Neural cell (in vitro differentiated cells): ENCODE measurements around the gene KRT33A. TPM values are rescaled to one million over a fixed set of nuclear protein-coding genes. Genes with fewer than 3 reads are reported as not detected.

Experiments used
- H2AFZ ChIP-seq: fragments of 200-600, 300-800 bp; sonication (generic), shearing (Covaris generic); 2 replicates; pipeline ENCODE4 v1.6.0; 2014; ENCODE audit warnings: low read depth, mild to moderate bottlenecking, antibody characterized with exemption, low read length, moderate library complexity
- H3F3A ChIP-seq: fragments of 200-600 bp; shearing (Covaris generic); 2 replicates; pipeline ENCODE4 v1.6.1; 2016; ENCODE audit warnings: mild to moderate bottlenecking, moderate library complexity, mixed read lengths, antibody characterized with exemption, low read length; ENCODE audit not compliant: insufficient read depth, poor library complexity, severe bottlenecking
- H3K27ac ChIP-seq: fragments of 200-600, 300-800 bp; sonication (generic), shearing (Covaris generic); 2 replicates; pipeline ENCODE4 v1.5.1; 2014; ENCODE audit warnings: mild to moderate bottlenecking, low read length, moderate library complexity
- H3K27me3 ChIP-seq: fragments of 300-800, 200-600 bp; sonication (generic), shearing (Covaris generic); 2 replicates; pipeline ENCODE4 v1.6.0; 2014; ENCODE audit warnings: mild to moderate bottlenecking, low read depth, low read length, moderate library complexity; ENCODE audit not compliant: insufficient read depth
- H3K36me3 ChIP-seq: fragments of 300-800, 200-600 bp; sonication (generic), shearing (Covaris generic); 2 replicates; pipeline ENCODE4 v1.5.1; 2014; ENCODE audit warnings: mild to moderate bottlenecking, antibody characterized with exemption, low read length, moderate library complexity; ENCODE audit not compliant: insufficient read depth
- H3K4me2 ChIP-seq: fragments of 300-800, 200-600 bp; sonication (generic), shearing (Covaris generic); 2 replicates; pipeline ENCODE4 v1.6.0; 2014; ENCODE audit warnings: mild to moderate bottlenecking, low read length
- H3K4me3 ChIP-seq: fragments of 300-800, 200-600 bp; sonication (generic), shearing (Covaris generic); 2 replicates; pipeline ENCODE4 v1.5.1; 2014; ENCODE audit warnings: mild to moderate bottlenecking, low read length, moderate library complexity
- H3K79me2 ChIP-seq: fragments of 200-600 bp; shearing (Covaris generic); replicated peaks from 2 replicates; pipeline ENCODE4 v1.6.0; 2014; ENCODE audit warnings: mild to moderate bottlenecking, low read length, moderate library complexity; ENCODE audit not compliant: insufficient read depth
- H3K9ac ChIP-seq: fragments of 300-800, 200-600 bp; sonication (generic), shearing (Covaris generic); 2 replicates; pipeline ENCODE4 v1.6.1; 2016; ENCODE audit warnings: mild to moderate bottlenecking, low read length, mixed read lengths
- H3K9me2 ChIP-seq: fragments of 200-600 bp; shearing (Covaris generic); 2 replicates; pipeline ENCODE4 v1.6.1; 2016; ENCODE audit warnings: mild to moderate bottlenecking, low read length, mixed read lengths; ENCODE audit not compliant: insufficient read depth
- H3K9me3 ChIP-seq: fragments of 200-600, 300-800 bp; sonication (generic), shearing (Covaris generic); 2 replicates; pipeline ENCODE4 v1.6.1; 2016; ENCODE audit warnings: mild to moderate bottlenecking, mixed run types, low read length, moderate library complexity, mixed read lengths
- H4K20me1 ChIP-seq: fragments of 200-600 bp; shearing (Covaris generic); 2 replicates; pipeline ENCODE4 v1.6.1; 2016; ENCODE audit warnings: mild to moderate bottlenecking, mixed run types; ENCODE audit not compliant: insufficient read depth
- EP300 ChIP-seq: fragments of 450-650 bp; conservative IDR thresholded peaks from 2 replicates; pipeline ENCODE4 v1.6.1; 2014; ENCODE audit warnings: antibody characterized with exemption, mild to moderate bottlenecking, moderate library complexity; ENCODE audit not compliant: poor library complexity, severe bottlenecking
- EZH2 ChIP-seq: fragments of 200-600, 300-800 bp; shearing (Covaris generic), sonication (generic); IDR thresholded peaks from 2 replicates; pipeline ENCODE4 v1.6.1; 2014; ENCODE audit warnings: antibody characterized with exemption, low read length, borderline replicate concordance, mild to moderate bottlenecking; ENCODE audit not compliant: insufficient read depth, poor library complexity, severe bottlenecking
- MXI1 ChIP-seq: fragments of 450-650 bp; conservative IDR thresholded peaks from 2 replicates; pipeline ENCODE4 v1.6.1; 2014; ENCODE audit warnings: antibody characterized with exemption, mild to moderate bottlenecking; ENCODE audit not compliant: poor library complexity, severe bottlenecking
- POLR2AphosphoS5 ChIP-seq: IDR thresholded peaks from 2 replicates; pipeline ENCODE4 v1.6.1; 2012
- RAD21 ChIP-seq: fragments of 450-650 bp; conservative IDR thresholded peaks from 2 replicates; pipeline ENCODE4 v1.6.1; 2014; ENCODE audit warnings: antibody characterized with exemption, mild to moderate bottlenecking, moderate library complexity
- SMC3 ChIP-seq: fragments of 450-650 bp; conservative IDR thresholded peaks from 2 replicates; pipeline ENCODE4 v1.6.1; 2014; ENCODE audit warnings: antibody characterized with exemption, mild to moderate bottlenecking, moderate library complexity; ENCODE audit not compliant: poor library complexity
- TAF1 ChIP-seq: IDR thresholded peaks from 2 replicates; pipeline ENCODE4 v1.6.1; 2012; ENCODE audit warnings: low read depth
- polyA plus RNA-seq: library from polyadenylated mRNA; depleted of rRNA; stranded (reverse); fragments of >200 nt; gene quantifications from 2 replicates; pipeline ENCODE4 v1.2.3, GENCODE V29; 2014
- TF ChIP-seq, protein P1 (sequence below): IDR thresholded peaks from 2 replicates; pipeline ENCODE4 v1.6.1; 2012; ENCODE audit warnings: borderline replicate concordance
- TF ChIP-seq, protein P2 (sequence below): fragments of 450-650 bp; IDR thresholded peaks from 2 replicates; pipeline ENCODE4 v1.5.1; 2014; ENCODE audit warnings: antibody characterized with exemption, mild to moderate bottlenecking, moderate library complexity; ENCODE audit not compliant: poor library complexity, severe bottlenecking

Gene KRT33A
- polyA plus RNA-seq, 1 donor from 2014 or later: not detected

DNA sequence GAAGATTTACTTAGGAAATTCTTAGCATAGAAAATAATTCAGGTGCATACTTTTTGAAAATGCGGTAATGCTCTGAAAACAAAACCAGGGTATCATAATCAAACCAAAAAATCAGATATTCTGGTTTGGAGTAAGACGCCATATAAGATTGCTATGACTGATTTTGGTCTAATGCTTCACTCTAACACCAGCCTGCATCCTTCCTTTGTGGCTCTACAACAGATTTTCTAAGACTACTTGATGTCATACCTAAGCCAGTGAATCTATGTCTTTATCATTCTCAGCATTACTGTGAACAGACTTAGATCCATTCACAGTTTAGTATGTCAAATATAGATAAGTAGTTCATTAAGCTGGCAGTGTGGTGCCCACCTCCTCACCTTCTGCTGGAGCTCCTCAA is 18.4 kb upstream of the KRT33A start:
- H3K27me3 ChIP-seq: no peaks in the 10 kb centered on the region
- H3K27ac ChIP-seq: no peak overlapping the region
- no peaks in the 10 kb centered on the region for H3K9me2 ChIP-seq
- H3K9me3 ChIP-seq: no peaks in the 10 kb centered on the region
- no peak overlapping the region for H3K4me3 ChIP-seq
- H2AFZ ChIP-seq: no peak overlapping the region
- H3K79me2 ChIP-seq: no peaks in the 10 kb centered on the region
- no peak overlapping the region for H3K9ac ChIP-seq
- no peaks in the 10 kb centered on the region for H4K20me1 ChIP-seq
- H3F3A ChIP-seq: no peaks in the 10 kb centered on the region
- TF ChIP-seq EP300: no peak
- no peak for TF ChIP-seq RAD21
- TF ChIP-seq, protein P1, sequence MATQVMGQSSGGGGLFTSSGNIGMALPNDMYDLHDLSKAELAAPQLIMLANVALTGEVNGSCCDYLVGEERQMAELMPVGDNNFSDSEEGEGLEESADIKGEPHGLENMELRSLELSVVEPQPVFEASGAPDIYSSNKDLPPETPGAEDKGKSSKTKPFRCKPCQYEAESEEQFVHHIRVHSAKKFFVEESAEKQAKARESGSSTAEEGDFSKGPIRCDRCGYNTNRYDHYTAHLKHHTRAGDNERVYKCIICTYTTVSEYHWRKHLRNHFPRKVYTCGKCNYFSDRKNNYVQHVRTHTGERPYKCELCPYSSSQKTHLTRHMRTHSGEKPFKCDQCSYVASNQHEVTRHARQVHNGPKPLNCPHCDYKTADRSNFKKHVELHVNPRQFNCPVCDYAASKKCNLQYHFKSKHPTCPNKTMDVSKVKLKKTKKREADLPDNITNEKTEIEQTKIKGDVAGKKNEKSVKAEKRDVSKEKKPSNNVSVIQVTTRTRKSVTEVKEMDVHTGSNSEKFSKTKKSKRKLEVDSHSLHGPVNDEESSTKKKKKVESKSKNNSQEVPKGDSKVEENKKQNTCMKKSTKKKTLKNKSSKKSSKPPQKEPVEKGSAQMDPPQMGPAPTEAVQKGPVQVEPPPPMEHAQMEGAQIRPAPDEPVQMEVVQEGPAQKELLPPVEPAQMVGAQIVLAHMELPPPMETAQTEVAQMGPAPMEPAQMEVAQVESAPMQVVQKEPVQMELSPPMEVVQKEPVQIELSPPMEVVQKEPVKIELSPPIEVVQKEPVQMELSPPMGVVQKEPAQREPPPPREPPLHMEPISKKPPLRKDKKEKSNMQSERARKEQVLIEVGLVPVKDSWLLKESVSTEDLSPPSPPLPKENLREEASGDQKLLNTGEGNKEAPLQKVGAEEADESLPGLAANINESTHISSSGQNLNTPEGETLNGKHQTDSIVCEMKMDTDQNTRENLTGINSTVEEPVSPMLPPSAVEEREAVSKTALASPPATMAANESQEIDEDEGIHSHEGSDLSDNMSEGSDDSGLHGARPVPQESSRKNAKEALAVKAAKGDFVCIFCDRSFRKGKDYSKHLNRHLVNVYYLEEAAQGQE: no peak
- no peak for TF ChIP-seq SMC3
- TF ChIP-seq, protein P2, sequence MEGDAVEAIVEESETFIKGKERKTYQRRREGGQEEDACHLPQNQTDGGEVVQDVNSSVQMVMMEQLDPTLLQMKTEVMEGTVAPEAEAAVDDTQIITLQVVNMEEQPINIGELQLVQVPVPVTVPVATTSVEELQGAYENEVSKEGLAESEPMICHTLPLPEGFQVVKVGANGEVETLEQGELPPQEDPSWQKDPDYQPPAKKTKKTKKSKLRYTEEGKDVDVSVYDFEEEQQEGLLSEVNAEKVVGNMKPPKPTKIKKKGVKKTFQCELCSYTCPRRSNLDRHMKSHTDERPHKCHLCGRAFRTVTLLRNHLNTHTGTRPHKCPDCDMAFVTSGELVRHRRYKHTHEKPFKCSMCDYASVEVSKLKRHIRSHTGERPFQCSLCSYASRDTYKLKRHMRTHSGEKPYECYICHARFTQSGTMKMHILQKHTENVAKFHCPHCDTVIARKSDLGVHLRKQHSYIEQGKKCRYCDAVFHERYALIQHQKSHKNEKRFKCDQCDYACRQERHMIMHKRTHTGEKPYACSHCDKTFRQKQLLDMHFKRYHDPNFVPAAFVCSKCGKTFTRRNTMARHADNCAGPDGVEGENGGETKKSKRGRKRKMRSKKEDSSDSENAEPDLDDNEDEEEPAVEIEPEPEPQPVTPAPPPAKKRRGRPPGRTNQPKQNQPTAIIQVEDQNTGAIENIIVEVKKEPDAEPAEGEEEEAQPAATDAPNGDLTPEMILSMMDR: no peak
- no peak for TF ChIP-seq MXI1
- TF ChIP-seq TAF1: no peak
- TF ChIP-seq POLR2AphosphoS5: no peak
- TF ChIP-seq EZH2: no peak
- no peak overlapping the region for H3K4me2 ChIP-seq
- no peaks in the 10 kb centered on the region for H3K36me3 ChIP-seq

GRCh38 chr17:41367426-41368075 is 16.9 kb upstream of the KRT33A start:
- Histone ChIP-seq H3K9me3 (no peaks in the 10 kb centered on the region), H3K79me2 (no peaks in the 10 kb centered on the region), H3F3A (no peaks in the 10 kb centered on the region), H2AFZ (no peak overlapping the region), H3K36me3 (no peaks in the 10 kb centered on the region), H3K27me3 (no peaks in the 10 kb centered on the region), H3K9ac (no peak overlapping the region), H4K20me1 (no peaks in the 10 kb centered on the region), H3K4me2 (no peak overlapping the region), H3K4me3 (no peak overlapping the region), H3K27ac (no peak overlapping the region), H3K9me2 (no peaks in the 10 kb centered on the region)
- no peak for TF ChIP-seq POLR2AphosphoS5
- no peak for TF ChIP-seq TAF1
- TF ChIP-seq EZH2: no peak
- no peak for TF ChIP-seq MXI1
- TF ChIP-seq, protein P2: no peak
- TF ChIP-seq, protein P1: no peak
